RWPE1 (cell line): ENCODE data around the gene CELSR2.
A peak's percentile ranks its signal among the peaks of the same experiment; 100 is the strongest.
"Not testable (repeated sequence)": the region's sequence is repeated elsewhere in the genome, so short reads cannot be mapped to it uniquely, and the experiment has no call there.

Experiments
- CTCF ChIA-PET: fragments of 350-600 bp; sonication (Branson Sonifier 250); formaldehyde crosslinking; extraction: SDS; loops from one replicate; lab custom pipeline; 2021; lab: Yijun Ruan, JAX
- POLR2A ChIA-PET: fragments of 400-600 bp; formaldehyde crosslinking; extraction: SDS; loops from one replicate; lab custom pipeline; 2020; ENCODE audit warnings: antibody characterized with exemption; ENCODE audit not compliant: low non-redundant PET; lab: Yijun Ruan, JAX
- DNase-seq: peaks from one replicate; pipeline ENCODE4 v3.0.0; 2012; ENCODE audit warnings: low spot score
- H3K27ac ChIP-seq: fragments of 450-650 bp; 2 replicates; pipeline ENCODE4 v1.5.1; 2017
- TF ChIP-seq, protein P1 (sequence below): fragments of 450-650 bp; conservative IDR thresholded peaks from 2 replicates; pipeline ENCODE4 v1.5.1; 2017; ENCODE audit warnings: low read depth, mild to moderate bottlenecking

CELSR2 gene

DNA sequence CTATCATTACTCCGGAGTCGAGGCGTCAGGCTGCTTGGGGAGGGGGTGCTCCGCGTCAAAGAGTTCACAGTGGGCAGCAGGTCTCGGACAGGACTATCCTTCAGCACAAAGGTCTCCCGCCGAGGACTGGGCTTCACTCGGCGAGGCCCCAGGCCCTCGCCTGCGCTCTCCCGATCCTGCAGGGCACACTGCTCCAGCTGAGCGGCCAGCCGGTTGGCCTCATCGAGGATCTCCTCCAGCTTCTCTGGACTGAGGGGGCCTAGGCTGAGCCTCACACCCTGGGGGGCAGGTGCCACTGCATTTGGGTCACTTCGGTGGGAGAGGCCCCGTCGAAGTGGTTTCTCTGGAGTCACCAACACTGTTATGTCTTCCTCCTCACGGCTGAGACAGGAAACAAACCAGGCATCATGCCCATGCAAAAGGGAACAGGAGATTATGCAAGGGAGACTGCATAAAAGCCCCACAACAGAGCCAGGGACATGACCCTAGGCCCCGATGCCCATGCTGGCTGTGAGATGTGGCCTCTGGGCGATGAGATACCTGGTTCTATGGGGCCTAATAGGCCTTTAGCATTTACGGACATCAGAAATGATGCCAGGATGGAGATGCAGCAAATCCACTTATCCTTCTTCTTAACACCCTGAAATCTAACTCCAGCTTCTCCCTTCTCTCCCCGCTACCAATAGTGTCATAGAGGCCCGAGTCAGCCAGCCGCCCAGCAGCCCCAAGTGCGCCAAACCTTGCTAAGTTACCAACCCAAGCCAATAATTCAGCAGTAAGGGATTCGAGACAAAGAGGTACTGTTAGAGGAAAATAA is 32.5 kb downstream of the CELSR2 start:
- CTCF ChIA-PET, result no interaction called here
- peak overlapping the region; percentile 91 for H3K27ac ChIP-seq
- TF ChIP-seq, protein P1, sequence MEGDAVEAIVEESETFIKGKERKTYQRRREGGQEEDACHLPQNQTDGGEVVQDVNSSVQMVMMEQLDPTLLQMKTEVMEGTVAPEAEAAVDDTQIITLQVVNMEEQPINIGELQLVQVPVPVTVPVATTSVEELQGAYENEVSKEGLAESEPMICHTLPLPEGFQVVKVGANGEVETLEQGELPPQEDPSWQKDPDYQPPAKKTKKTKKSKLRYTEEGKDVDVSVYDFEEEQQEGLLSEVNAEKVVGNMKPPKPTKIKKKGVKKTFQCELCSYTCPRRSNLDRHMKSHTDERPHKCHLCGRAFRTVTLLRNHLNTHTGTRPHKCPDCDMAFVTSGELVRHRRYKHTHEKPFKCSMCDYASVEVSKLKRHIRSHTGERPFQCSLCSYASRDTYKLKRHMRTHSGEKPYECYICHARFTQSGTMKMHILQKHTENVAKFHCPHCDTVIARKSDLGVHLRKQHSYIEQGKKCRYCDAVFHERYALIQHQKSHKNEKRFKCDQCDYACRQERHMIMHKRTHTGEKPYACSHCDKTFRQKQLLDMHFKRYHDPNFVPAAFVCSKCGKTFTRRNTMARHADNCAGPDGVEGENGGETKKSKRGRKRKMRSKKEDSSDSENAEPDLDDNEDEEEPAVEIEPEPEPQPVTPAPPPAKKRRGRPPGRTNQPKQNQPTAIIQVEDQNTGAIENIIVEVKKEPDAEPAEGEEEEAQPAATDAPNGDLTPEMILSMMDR, result no peak
- DNase-seq, result no peak
- POLR2A ChIA-PET, result interaction anchor here (0.6 kb wide), 1 partner anchor 117 kb away, joined by 7 read pairs; no protein-coding TSS in a partner anchor

DNA sequence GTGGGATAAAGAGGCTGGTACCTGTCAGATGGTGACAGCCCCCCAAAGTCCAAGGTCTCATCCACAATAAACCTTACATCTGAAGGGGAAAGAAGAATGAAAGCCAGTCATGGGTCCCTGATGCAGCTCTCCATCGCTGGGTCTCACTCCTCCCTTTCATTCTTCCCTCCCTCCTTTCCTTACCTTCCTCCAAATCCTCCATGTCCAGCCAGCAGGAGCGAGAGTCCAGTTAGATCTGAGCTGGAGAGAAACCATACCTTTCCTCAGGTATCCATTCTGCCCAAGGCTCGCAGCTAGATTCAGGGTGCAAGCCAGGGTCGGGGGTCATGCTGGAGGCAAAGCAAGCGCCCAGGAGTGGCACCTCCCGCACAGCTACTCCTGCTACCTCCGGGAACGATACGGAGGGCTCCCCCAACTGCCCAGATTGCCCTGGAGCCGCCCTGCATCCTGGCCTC is 33.2 kb downstream of the CELSR2 start:
- ChIA-PET CTCF (interaction anchor here (1.1 kb wide), 1 partner anchor 28 kb away, joined by 5 read pairs; no protein-coding TSS in a partner anchor), POLR2A (interaction anchor here (0.5 kb wide), 1 partner anchor 97 kb away, joined by 3 read pairs; no protein-coding TSS in a partner anchor)
- no peak for DNase-seq
- TF ChIP-seq, protein P1, result no peak
- H3K27ac ChIP-seq, result peak overlapping the region; percentile 91

DNA sequence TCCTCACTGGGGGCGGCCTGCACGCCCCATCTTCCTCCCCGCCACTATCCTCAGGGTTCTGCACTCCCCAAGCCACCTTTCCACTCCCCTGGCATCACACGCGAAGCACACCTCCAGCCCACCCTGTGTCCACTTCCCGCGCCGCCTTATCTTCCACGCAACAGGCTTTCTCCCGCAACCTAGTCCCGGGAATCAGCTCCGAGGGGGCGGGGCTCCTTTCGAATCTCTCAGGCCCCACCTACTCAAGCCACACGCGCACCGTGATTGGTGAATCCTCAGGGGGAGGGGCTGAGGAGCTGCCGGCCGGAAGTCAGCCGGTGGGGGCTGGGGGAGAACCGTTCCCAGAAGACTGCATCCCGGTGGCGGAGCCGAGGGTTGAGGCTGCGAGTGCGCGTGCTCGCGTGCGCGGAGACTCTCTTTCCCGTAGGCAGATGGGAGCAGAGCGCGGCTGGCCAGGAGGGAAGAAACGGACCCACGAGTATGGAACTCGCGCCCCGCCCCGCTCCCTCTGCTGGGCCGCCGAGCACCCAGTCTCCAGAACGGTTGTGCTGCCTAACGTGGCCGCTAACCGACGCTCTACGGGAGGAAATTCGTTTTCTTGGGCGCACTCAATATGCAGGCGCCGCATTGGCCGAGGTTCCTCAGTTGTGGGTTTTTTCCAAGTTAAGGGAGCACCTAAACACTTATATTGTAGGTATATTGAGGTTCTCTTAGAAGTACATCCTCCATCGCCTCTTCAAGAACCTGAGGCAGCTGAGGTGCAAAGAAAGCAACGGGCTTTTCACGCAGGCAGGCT is 33.8 kb downstream of the CELSR2 start, which contains the start of gene PSRC1:
TSS of gene PSRC1 (minus strand) at position 194 of the 796 bp plus-strand sequence.
- H3K27ac ChIP-seq, result peak within 1 kb of the TSS; percentile 91
- POLR2A ChIA-PET, result interaction anchor here (0.5 kb wide), 1 partner anchor 96 kb away, joined by 3 read pairs; no protein-coding TSS in a partner anchor
- CTCF ChIA-PET, result interaction anchor here (0.9 to 1.1 kb wide), 2 partner anchors 28 to 115 kb away, joined by 3 to 5 read pairs; partner anchors contain the start of gene SORT1
- TF ChIP-seq, protein P1, result peak; percentile 33
- peak; percentile 98 for DNase-seq

DNA sequence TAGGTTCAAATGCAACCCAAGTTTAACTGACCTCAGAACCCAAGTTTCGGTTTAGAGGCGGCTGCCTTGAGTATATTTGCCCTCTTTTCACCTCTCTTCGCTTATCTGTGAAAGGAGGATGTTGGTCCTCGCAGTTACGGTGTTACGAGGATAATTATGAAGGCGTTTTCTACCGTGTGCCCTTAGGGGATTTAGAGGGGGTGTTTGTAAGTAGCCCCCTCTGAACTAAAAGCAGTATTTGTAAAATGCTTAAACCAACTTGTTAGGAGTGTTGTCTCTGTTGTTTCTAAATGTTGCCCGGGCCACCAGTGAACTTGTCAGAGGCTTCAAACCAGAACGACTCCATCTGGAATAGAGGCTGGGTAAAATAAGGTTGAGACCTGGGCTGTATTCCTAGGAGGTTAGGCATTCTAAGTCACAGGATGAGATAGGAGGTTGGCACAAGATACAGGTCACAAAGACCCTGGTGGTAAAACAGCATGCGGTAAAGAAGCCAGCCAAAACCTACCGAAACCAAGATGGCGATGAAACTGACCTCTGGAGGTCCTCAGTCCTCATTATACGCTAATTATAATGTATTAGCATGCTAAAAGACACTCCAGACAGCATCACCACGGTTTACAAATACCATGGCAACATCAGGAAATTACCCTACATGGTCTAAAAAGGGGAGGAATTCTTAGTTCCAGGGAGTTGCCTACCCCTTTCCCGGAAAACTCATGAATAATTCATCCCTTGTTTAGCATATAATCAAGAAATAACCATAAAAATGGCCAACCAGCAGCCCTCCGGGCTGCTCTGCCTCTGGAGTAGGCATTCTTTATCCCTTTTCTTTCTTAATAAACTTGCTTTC is 34.6 kb downstream of the CELSR2 start:
- ChIA-PET POLR2A (no interaction called here), CTCF (interaction anchor here (0.9 kb wide), 1 partner anchor 114 kb away, joined by 3 read pairs; the partner anchor contains the start of gene SORT1)
- no peak for DNase-seq
- H3K27ac ChIP-seq, result peak overlapping the region; percentile 91
- TF ChIP-seq, protein P1, result no peak

DNA sequence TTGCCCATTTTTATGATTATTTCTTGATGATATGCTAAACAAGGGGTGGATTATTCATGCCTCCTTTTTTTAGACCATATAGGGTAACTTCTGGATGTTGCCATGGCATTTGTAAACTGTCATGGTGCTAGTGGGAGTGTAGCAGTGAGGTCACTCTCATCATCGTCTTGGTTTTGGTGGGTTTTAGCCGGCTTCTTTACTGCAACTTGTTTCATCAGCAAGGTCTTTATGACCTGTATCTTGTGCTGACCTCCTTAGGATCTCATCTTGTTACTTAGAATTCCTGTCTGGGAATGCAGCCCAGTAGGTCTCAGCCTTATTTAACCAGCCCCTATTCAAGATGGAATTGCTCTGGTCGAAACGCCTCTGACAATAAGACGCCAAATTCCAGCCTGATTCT is 37.4 kb downstream of the CELSR2 start:
- H3K27ac ChIP-seq, DNase-seq, POLR2A ChIA-PET, CTCF ChIA-PET: not testable (repeated sequence)

DNA sequence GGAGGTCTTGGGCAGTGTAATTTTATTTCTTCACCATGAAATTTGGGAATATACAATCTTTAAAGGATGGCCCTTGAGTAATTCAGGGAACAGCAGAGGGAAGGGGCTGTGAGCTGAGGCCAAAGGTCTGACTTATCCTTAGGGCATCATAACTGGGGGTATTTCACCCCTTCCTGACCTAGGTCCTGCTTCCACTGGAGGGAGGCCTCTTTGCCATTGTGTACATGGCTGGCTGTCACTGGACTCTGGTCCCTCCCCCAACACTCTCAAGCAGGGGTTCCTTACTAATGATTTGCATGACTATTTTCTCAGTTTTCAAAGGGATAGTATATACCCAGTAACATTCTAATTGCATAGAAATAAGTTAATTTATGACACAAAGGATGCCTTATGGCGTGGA is 40.8 kb downstream of the CELSR2 start:
- ChIA-PET CTCF (interaction anchor here (0.5 kb wide), 1 partner anchor 190 kb away, joined by 3 read pairs; no protein-coding TSS in a partner anchor), POLR2A (no interaction called here)
- TF ChIP-seq, protein P1, result no peak
- no peak overlapping the region for H3K27ac ChIP-seq
- no peak for DNase-seq
